ENCODE results near the gene CGB1.
"Not testable (repeated sequence)": the region's sequence is repeated elsewhere in the genome, so short reads cannot be mapped to it uniquely, and the experiment has no call there.

Gene CGB1

GRCh38 chr19:49022116-49022515 is 14.6 kb downstream of the CGB1 start:
- TF ChIP-seq CTCF (IDR thresholded peaks at IDR 0.05; ENCODE audit: extremely low read depth, insufficient read depth, missing control alignments): no peak
- in situ Hi-C loops (cut with MboI; ENCODE audit: low pct_unique_long_range_greater_than_20kb, low sequenced_read_pairs, unreplicated experiment): no loop called here
- DNase-seq (ENCODE audit: low spot score): no peak

GRCh38 chr19:49020931-49021895 is 15.5 kb downstream of the CGB1 start:
- in situ Hi-C loops (cut with MboI; ENCODE audit: low pct_unique_long_range_greater_than_20kb, low sequenced_read_pairs, unreplicated experiment): no loop called here
- DNase-seq (ENCODE audit: low spot score): peak; percentile 54
- no peak for TF ChIP-seq CTCF (IDR thresholded peaks at IDR 0.05; ENCODE audit: extremely low read depth, insufficient read depth, missing control alignments)

- TF ChIP-seq CTCF (IDR thresholded peaks at IDR 0.05; ENCODE audit: extremely low read depth, insufficient read depth, missing control alignments): no peak
- in situ Hi-C loops (cut with MboI; ENCODE audit: low pct_unique_long_range_greater_than_20kb, low sequenced_read_pairs, unreplicated experiment): no loop called here
- no peak for DNase-seq (ENCODE audit: low spot score)
These were observed 16.4 kb downstream of the CGB1 start for GRCh38 chr19:49020342-49020741.

GRCh38 chr19:49019242-49019932 is 17.3 kb downstream of the CGB1 start:
- in situ Hi-C loops (cut with MboI; ENCODE audit: low pct_unique_long_range_greater_than_20kb, low sequenced_read_pairs, unreplicated experiment): no loop called here
- peak; percentile 85 for DNase-seq (ENCODE audit: low spot score)
- TF ChIP-seq CTCF (IDR thresholded peaks at IDR 0.05; ENCODE audit: extremely low read depth, insufficient read depth, missing control alignments): peak; percentile 21

GRCh38 chr19:49018388-49019241 is 18.1 kb downstream of the CGB1 start:
- in situ Hi-C loops (cut with MboI; ENCODE audit: low pct_unique_long_range_greater_than_20kb, low sequenced_read_pairs, unreplicated experiment): not testable (repeated sequence)
- DNase-seq (ENCODE audit: low spot score): peak; percentile 53

GRCh38 chr19:49017666-49018351 is 18.9 kb downstream of the CGB1 start:
- peak; percentile 89 for DNase-seq (ENCODE audit: low spot score)
- peak; percentile 57 for TF ChIP-seq CTCF (IDR thresholded peaks at IDR 0.05; ENCODE audit: extremely low read depth, insufficient read depth, missing control alignments)

More at GRCh38 chr19:49017666-49018351, 18.9 kb downstream of the CGB1 start:
- in situ Hi-C loops (cut with MboI; ENCODE audit: low pct_unique_long_range_greater_than_20kb, low sequenced_read_pairs, unreplicated experiment): no loop called here
